Stimulated activated naive B cell treated with anti-CD40 and anti-IgM and Interleukin-4, amounts not matched to agents 10 μg/mL and 1 μg/mL and 100 μg/mL, for 72 hours (primary cell): ENCODE measurements around the gene SIL1.
"Not testable (repeated sequence)": the region's sequence is repeated elsewhere in the genome, so short reads cannot be mapped to it uniquely, and the experiment has no call there.

Experiments
- ATAC-seq, 2 donors: fragments of 150-1000 bp; cut with Tn5 transposase; replicated peaks; 2 replicates each; pipeline ENCODE4 v1.10.0; 2021; ENCODE audit warnings: moderate library complexity in 1 of 2
- DNase-seq: peaks from one replicate; pipeline ENCODE4 v3.0.0; 2021
- H3K27ac Mint-ChIP-seq: one replicate; pipeline ENCODE4 v1.8.0; 2022; ENCODE audit warnings: mild to moderate bottlenecking, mixed read lengths
- H3K27me3 Mint-ChIP-seq, 2 donors: one replicate each; pipeline ENCODE4 v1.8.0; 2022; ENCODE audit warnings: mixed read lengths in 2 of 2
- H3K36me3 Mint-ChIP-seq, 2 donors: one replicate each; pipeline ENCODE4 v1.8.0; 2022; ENCODE audit warnings: mixed read lengths in 2 of 2, mild to moderate bottlenecking in 1 of 2
- H3K4me1 Mint-ChIP-seq, 2 donors: one replicate each; pipeline ENCODE4 v1.8.0; 2022; ENCODE audit warnings: mixed read lengths in 2 of 2, mild to moderate bottlenecking in 1 of 2
- H3K4me3 Mint-ChIP-seq, 2 donors: one replicate each; pipeline ENCODE4 v1.8.0; 2022; ENCODE audit warnings: mild to moderate bottlenecking in 2 of 2, mixed read lengths in 2 of 2, moderate library complexity in 1 of 2
- H3K9me3 Mint-ChIP-seq, 2 donors: one replicate each; pipeline ENCODE4 v1.8.0; 2022; ENCODE audit warnings: mixed read lengths in 2 of 2, mild to moderate bottlenecking in 1 of 2

The SIL1 gene

DNA sequence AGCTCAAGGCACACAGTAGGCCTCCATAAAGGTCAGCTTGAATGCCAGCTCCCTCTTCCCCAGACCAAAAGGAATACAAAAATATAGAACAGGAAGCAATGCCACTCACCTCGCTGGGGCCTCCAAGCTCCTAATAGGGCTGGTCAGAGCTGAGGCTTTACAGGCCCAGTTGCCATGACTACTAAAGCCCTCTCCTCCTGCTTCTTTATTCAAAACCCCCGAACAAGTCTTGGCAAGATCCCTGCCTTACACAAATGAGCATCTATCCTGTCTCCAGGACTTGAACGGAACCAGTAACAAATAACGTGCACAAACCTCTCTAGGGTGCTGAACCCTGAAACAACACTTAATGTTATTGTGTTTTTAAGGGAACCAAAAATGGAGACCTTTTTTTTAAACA, 136.3 kb downstream of the SIL1 start:
- peaks cover 8 to 10% of the 10 kb centered on the region in 2 donors for H3K36me3 Mint-ChIP-seq
- no peak overlapping the region for H3K4me3 Mint-ChIP-seq

DNA sequence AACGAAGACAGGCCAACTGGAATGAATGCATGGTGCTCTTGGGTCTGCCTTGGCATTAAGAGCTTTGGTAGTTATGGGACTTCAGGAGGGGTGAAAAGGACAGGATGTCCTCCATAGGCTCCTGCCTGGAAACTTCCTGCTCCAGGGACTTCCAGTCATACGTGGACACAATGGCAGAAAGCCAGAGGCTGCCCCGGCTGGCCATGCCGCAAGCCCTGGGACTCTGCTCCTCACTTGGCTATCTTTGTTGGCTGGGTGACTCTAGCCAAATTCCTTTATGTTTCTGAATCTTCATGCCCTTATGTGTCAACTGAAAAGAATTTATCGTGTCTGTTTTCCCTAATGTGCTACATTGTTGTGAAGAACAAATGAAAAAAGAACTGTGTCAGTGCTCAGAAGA, 136.9 kb downstream of the SIL1 start:
- ATAC-seq (no peak), DNase-seq (no peak)
- H3K4me3 Mint-ChIP-seq: no peak overlapping the region
- no peaks in the 10 kb centered on the region for H3K27me3 Mint-ChIP-seq
- H3K4me1 Mint-ChIP-seq: peaks cover 9% of the 10 kb centered on the region in 2 donors
- peaks cover 0 to 2% of the 10 kb centered on the region in 2 donors for H3K9me3 Mint-ChIP-seq
- peaks cover 8 to 10% of the 10 kb centered on the region in 2 donors for H3K36me3 Mint-ChIP-seq
- no peak overlapping the region for H3K27ac Mint-ChIP-seq

More for the DNA sequence above, 136.3 kb downstream of the SIL1 start:
- no peak overlapping the region for H3K27ac Mint-ChIP-seq
- peaks cover 11 to 13% of the 10 kb centered on the region in 2 donors for H3K4me1 Mint-ChIP-seq
- no peaks in the 10 kb centered on the region for H3K27me3 Mint-ChIP-seq
- DNase-seq: no peak
- peaks cover 0 to 2% of the 10 kb centered on the region in 2 donors for H3K9me3 Mint-ChIP-seq
- ATAC-seq: no peak

DNA sequence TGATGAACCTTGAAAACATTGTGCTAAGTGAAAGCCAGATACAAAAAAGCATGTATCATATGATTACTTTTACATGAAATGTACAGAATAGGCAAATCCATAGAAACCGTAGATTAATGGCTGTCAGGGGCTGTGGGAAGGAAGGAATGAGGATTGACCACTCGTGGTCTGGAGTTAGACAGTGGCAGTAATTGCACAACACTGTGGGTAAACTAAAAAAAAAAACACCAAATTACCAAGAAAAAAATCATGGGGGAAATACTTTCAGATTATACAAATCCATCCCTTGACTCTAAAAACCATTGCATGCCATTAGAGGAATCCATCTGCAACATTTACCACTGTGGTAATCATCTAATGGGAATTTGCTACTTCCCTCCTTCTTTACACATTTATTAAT, 140.0 kb downstream of the SIL1 start:
- Mint-ChIP-seq H3K36me3 (peaks cover 4 to 6% of the 10 kb centered on the region in 2 donors), H3K27ac (no peak overlapping the region), H3K27me3 (no peaks in the 10 kb centered on the region), H3K9me3 (peaks cover 0 to 2% of the 10 kb centered on the region in 2 donors), H3K4me3 (no peak overlapping the region), H3K4me1 (peaks cover 0 to 3% of the 10 kb centered on the region in 2 donors)
- no peak for ATAC-seq
- DNase-seq: no peak

DNA sequence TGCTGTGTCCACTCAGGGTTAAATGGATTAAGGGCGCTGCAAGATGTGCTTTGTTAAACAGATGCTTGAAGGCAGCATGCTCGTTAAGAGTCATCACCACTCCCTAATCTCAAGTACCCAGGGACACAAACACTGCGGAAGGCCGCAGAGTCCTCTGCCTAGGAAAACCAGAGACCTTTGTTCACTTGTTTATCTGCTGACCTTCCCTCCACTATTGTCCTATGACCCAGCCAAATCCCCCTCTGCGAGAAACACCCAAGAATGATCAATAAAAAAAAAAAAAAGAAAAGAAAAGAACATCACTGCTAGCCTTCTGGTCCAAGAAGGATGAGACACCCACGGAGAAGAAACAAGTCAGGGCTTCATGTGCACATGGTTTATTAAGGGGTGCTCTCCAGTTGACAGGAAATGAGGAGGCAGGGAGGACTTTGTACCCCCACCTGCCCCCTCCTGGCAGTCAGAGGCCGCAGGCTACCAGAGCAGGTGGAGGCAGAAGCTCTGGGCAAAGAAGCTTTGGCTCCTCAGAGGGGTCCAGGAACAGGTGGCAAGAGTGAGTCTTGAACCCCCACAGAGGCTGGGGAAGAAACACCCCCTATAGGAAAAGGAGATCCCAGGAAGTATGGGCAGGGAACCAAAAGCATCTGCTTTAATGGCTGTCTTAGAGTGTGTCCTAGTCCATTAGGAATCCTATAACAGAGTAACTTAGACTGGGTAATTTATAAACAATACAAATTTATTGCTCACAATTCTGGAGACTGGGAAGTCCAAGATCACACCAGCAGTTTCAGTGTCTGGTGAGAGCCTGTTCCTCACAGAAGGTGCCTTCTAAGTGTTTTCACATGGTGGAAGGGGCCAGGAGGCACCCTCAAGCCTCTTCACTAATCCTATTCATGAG, 140.9 kb downstream of the SIL1 start:
- not testable (repeated sequence) for H3K9me3 Mint-ChIP-seq, DNase-seq, H3K4me3 Mint-ChIP-seq, ATAC-seq, H3K36me3 Mint-ChIP-seq, H3K4me1 Mint-ChIP-seq, H3K27me3 Mint-ChIP-seq, H3K27ac Mint-ChIP-seq

DNA sequence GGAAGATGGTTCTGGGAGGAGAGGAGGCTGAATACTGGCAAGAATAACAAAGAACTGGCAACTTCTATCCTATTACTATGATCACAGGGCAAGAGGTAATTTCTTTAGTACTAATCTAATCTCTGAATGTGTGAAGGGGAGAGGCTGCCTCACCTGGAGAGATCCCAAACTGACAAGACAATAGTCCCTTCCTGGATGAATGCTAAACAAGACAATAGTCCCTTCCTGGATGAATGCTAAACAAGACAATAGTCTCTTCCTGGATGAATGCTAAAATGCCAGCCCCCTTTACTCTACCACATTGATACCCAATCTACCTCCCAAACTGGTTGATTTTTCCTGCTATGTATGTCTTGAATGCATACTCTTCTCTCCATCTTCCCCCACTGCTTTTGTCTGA, 145.2 kb downstream of the SIL1 start:
- Mint-ChIP-seq H3K9me3 (no peaks in the 10 kb centered on the region), H3K4me3 (no peak overlapping the region), H3K27ac (no peak overlapping the region), H3K27me3 (no peaks in the 10 kb centered on the region), H3K36me3 (peaks cover 6 to 16% of the 10 kb centered on the region in 2 donors), H3K4me1 (no peaks in the 10 kb centered on the region)
- ATAC-seq: no peak
- no peak for DNase-seq

DNA sequence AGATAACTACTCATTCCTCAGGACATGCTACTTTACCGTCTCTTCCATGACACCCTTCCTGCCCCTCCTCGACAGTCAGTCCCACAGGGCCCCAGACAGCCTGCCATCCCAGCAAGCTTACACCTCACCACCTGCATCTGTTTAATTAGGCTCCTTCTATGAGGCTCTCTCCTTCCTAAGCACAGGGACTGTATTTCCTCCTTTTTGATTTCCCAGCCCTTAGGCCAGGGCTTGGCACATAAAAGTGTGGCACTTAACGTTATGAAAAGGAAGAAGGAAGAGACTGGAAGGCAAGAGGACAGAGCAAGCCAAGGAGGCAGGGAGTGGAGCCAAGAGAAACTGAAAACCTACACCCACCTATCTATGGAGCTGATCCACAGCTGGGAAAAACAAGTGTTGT, 146.8 kb downstream of the SIL1 start:
- Mint-ChIP-seq H3K9me3 (no peaks in the 10 kb centered on the region), H3K4me1 (no peaks in the 10 kb centered on the region), H3K27me3 (no peaks in the 10 kb centered on the region), H3K36me3 (peaks cover 4 to 19% of the 10 kb centered on the region in 2 donors), H3K4me3 (no peak overlapping the region), H3K27ac (no peak overlapping the region)
- no peak for DNase-seq
- no peak for ATAC-seq

DNA sequence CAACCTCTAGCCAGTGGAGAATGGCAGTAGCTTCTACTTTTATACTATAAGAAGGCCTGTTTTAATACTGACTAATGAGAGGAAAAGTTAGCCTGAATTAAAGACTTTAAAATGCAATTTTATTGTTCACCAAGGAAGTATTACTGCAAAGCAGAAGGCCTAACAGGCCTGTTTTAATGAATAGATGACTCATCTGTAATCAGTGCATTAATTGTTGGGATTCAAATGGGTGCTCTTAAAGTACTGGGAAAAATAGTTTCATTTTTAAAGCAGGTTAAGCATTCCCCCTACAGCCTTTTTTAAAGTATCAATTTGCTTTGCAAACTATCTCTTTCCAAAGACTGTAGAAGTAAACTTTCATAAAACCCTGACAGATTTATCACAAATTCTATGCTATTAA, 147.7 kb downstream of the SIL1 start:
- Mint-ChIP-seq H3K27ac (no peak overlapping the region), H3K9me3 (no peaks in the 10 kb centered on the region), H3K27me3 (no peaks in the 10 kb centered on the region), H3K4me3 (no peak overlapping the region), H3K36me3 (peaks cover 4 to 19% of the 10 kb centered on the region in 2 donors), H3K4me1 (no peaks in the 10 kb centered on the region)
- DNase-seq (no peak), ATAC-seq (no peak)

DNA sequence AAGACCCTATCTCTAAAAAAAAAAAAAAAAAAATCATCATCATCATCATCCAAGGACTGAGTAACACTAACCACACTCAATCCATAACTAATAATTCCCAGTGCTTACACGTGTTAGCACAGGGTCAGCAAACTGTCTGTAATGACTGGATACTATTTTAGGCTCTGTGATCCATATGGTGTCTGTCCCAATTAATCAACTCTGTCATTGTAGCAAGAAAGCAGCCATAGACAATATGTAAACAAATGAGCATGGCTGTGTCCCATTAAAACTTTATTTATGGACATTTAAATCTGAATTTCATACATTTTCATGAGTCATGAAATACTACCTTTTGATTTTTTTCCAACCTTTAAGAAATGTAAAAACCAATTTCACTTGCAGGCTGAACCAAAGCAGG, 148.4 kb downstream of the SIL1 start:
- no peaks in the 10 kb centered on the region for H3K27me3 Mint-ChIP-seq
- no peaks in the 10 kb centered on the region for H3K9me3 Mint-ChIP-seq
- no peak for ATAC-seq
- H3K27ac Mint-ChIP-seq: no peak overlapping the region
- H3K4me3 Mint-ChIP-seq: no peak overlapping the region
- peaks cover 4 to 19% of the 10 kb centered on the region in 2 donors for H3K36me3 Mint-ChIP-seq
- no peak for DNase-seq
- no peaks in the 10 kb centered on the region for H3K4me1 Mint-ChIP-seq

DNA sequence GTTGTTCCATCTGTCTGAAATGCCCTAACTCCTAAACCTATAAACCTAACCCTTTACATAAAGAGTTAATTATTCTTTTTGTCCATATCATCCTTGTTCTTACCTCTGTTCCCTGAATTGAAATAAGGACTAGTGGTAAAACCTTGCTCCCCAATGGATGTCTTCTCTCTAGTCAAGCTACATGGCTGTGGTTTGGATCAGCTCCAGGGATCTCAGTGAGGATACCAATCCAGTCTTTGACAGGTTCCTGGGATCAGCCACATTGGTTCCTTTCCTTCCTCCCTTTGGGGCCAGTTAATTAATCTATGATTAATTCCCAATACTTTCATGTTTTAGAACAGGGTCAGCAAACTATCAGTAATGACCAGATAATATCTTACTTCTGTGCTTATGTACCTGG, 151.6 kb downstream of the SIL1 start:
- ATAC-seq (no peak), DNase-seq (no peak)
- Mint-ChIP-seq H3K4me3 (no peak overlapping the region), H3K9me3 (no peaks in the 10 kb centered on the region), H3K4me1 (no peaks in the 10 kb centered on the region), H3K36me3 (peaks cover 8 to 21% of the 10 kb centered on the region in 2 donors), H3K27me3 (no peaks in the 10 kb centered on the region), H3K27ac (no peak overlapping the region)

DNA sequence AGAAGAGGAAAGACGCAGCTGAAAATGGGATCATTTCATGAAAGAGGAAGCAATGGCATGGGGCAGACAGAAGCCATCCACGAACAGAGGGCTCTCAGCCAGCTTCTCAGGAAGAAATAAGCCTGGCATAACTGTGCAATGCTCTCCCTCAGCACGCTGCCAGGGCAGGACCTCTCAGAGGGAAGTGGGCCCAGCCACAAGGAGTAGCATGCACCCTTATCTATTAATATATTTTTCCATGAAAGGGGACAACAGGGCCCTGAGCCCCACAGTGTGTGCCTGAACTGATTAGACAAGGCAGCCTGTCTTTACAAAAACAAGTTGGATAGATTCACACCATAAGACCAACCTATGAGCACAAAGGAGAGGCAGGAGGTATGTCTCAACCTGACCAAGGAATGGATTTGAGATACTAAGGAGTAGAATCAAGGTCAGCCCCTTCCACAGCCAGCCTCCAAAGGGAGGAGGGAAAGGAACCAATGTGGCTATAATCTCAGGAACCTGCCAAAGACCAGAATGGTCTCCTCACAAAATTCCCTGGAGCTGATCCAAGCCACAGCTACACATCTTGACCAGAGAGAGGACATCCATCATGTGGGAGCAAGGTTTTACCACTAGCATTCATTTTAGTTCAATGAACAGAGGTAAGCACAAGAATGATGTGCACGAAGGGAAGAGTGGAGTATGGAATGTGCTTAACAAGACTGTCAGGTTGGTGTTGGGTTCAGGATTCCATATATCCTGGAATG, 154.8 kb downstream of the SIL1 start:
- DNase-seq (no peak), ATAC-seq (no peak)
- Mint-ChIP-seq H3K27me3 (no peaks in the 10 kb centered on the region), H3K4me3 (no peak overlapping the region), H3K36me3 (peaks cover 19 to 25% of the 10 kb centered on the region in 2 donors), H3K9me3 (no peaks in the 10 kb centered on the region), H3K4me1 (no peaks in the 10 kb centered on the region), H3K27ac (no peak overlapping the region)

DNA sequence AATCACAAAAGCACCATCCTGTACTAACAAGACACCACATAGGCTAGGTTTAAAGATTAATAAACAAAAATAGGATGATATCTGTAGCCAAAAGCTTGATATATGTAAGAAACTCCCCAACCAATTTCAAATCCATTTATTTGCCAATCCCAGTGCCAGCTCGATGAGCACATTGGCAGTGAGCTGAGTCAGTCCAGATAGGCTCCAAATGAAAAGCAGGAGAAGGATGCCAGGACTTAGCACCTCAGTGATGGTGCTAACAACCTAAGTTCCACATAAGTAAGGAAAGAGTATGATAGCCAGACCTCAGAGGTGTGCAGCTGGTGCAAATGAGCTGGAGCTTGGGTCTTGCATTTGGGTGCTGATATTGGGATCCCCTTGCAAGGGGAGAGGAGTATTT, 158.1 kb downstream of the SIL1 start:
- H3K36me3 Mint-ChIP-seq: peaks cover 34 to 44% of the 10 kb centered on the region in 2 donors
- no peaks in the 10 kb centered on the region for H3K4me1 Mint-ChIP-seq
- no peak overlapping the region for H3K27ac Mint-ChIP-seq
- peaks cover 7 to 8% of the 10 kb centered on the region in 2 donors for H3K9me3 Mint-ChIP-seq
- H3K4me3 Mint-ChIP-seq: no peak overlapping the region
- no peak for DNase-seq
- no peak for ATAC-seq
- H3K27me3 Mint-ChIP-seq: no peaks in the 10 kb centered on the region

DNA sequence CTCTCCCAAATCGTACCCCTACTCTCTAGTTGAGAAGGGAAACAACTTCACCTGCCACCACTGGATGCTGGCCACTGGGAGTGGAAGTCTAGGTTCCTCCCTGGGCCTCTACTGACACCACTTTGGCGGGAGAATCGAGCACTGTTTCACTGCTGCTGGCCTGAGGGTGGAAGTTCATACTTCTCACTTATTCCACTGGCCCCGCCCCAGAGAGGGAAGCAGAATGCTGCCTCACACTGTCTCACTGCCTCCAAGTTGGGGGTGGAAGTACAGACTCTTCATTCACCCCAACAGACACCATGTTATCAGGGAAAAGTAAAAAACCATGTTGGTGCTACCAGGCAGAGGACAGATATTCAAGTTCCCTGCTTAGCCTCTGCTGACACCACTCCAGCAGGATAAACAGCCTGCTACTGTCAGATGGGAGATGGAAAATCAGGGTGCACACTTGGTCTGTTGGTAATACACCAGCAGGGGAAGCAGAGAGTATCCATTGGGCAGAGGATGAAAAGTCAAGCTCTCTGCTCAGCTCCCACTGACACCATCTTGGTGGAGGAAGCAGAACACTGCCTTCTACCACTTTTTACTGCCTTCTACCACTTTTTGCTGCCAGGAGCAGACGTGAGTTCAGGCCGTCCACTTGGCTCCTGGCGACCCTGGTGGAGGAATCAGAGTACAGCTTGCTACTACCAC, 159.4 kb downstream of the SIL1 start:
- no peak overlapping the region for H3K27ac Mint-ChIP-seq
- peaks cover 7 to 8% of the 10 kb centered on the region in 2 donors for H3K9me3 Mint-ChIP-seq
- no peak overlapping the region for H3K4me3 Mint-ChIP-seq
- H3K4me1 Mint-ChIP-seq: no peaks in the 10 kb centered on the region
- peaks cover 37 to 49% of the 10 kb centered on the region in 2 donors for H3K36me3 Mint-ChIP-seq
- no peak for DNase-seq
- ATAC-seq: no peak
- H3K27me3 Mint-ChIP-seq: no peaks in the 10 kb centered on the region

DNA sequence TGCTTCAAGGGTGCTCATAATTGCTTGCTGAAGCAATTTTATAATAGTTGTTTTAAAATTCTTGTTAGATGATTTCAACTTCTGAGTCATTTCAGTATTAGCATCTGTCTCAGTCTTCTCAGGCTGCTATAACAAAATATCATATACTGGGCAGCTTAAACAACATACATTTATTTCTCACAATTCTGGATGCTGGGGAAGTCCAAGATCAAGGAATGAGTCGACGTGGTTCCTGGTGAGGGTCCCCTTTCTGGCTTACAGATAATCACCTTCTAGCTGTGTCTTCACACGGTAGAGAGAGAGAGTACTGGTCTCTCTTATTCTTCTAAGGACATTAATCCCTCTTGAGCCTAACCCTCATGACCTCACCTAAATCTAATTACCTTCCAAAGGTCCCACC, 160.4 kb downstream of the SIL1 start:
- DNase-seq (no peak), ATAC-seq (peak in 1 of 2 donors; percentile 46)
- Mint-ChIP-seq H3K4me3 (no peak overlapping the region), H3K27ac (no peak overlapping the region), H3K4me1 (no peaks in the 10 kb centered on the region), H3K27me3 (no peaks in the 10 kb centered on the region), H3K36me3 (peaks cover 45 to 58% of the 10 kb centered on the region in 2 donors), H3K9me3 (peaks cover 13% of the 10 kb centered on the region in 2 donors)

DNA sequence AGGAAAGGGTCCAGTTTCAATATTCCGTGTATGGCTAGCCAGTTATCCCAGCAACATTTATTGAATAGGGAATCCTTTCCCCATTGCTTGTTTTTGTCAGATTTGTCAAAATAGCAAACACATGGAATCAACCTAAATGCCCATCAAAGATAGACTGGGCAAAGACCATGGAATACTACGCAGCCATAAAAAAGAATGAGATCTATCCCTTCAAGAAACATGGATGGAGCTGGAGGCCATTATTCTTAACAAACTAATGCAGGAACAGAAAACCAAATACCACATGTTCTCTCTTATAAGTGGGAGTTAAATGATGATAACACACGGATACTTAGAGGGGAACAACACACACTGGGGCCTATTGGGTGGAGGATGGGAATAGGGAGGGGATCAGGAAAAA, 161.8 kb downstream of the SIL1 start:
- not testable (repeated sequence) for H3K4me1 Mint-ChIP-seq, H3K4me3 Mint-ChIP-seq, ATAC-seq, H3K27ac Mint-ChIP-seq, DNase-seq, H3K27me3 Mint-ChIP-seq
- Mint-ChIP-seq H3K36me3 (peaks cover 41 to 54% of the 10 kb centered on the region in 2 donors), H3K9me3 (peaks cover 13 to 15% of the 10 kb centered on the region in 2 donors)
